ENCODE results near the gene SLC22A13.
A peak's percentile ranks its signal among the peaks of the same experiment; 100 is the strongest.
"Not testable (repeated sequence)": the region's sequence is repeated elsewhere in the genome, so short reads cannot be mapped to it uniquely, and the experiment has no call there.

The SLC22A13 gene

DNA sequence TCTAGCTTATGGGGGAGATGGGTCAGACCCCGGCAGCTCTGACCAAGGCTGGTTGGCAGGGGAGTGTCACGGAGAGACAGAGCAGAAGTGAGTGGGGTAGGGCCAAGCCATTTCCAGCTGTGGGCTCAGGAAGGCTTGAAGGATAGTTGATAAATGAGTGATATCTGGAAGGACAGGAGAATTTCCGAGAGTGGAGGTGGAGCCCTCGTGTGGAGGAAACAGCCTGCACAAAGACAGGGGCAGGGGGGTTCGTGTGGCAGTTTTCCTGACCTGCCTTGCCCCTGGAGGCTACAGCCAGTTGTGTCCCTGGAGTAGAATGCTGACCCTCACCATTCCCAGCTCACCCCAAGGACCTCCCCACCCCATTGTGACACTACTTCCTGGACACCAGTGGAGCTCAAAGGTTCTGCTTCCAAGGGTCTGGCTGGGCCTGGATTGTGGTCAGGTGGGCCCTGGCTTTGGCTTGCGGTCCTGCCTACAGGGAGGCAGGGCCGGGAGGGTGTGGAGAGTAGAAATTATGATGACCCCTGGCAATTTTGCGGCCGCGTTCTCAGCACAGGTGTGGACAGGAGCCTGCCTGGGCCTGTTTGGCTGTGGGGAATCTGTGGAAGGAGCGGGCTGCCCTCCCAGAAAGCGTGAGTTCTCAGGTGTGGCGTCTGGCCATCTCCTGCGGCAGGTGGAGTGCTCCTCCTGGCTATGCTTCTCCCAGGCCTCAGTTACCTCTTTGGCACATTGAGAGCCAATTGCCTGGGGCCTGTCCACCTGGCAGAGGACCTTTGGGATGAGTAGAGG, 16.5 kb downstream of the SLC22A13 start, which contains the start of gene SLC22A14:
SLC22A14 (plus strand) TSS at position 400 of the 792 bp plus-strand sequence. CDS start 23,733 bp downstream, outside the sequence.
- no peaks in the 10 kb centered on the region for H3K36me3 ChIP-seq (ENCODE audit: insufficient read depth, low read length)
- no peak within 1 kb of the TSS for H2AFZ ChIP-seq (ENCODE audit: low read length)
- no peak within 1 kb of the TSS for H3K9ac ChIP-seq (ENCODE audit: low read length)
- H3K4me2 ChIP-seq (ENCODE audit: low read length) = no peak within 1 kb of the TSS
- H3K79me2 ChIP-seq (ENCODE audit: insufficient read depth, low read length) = no peaks in the 10 kb centered on the region
- H3K4me3 ChIP-seq (ENCODE audit: low read depth, low read length, poor library complexity, severe bottlenecking) = no peak within 1 kb of the TSS
- H3K9me3 ChIP-seq (ENCODE audit: low read length) = no peaks in the 10 kb centered on the region
- H3K4me1 ChIP-seq (ENCODE audit: insufficient read depth, low read length, severe bottlenecking) = no peaks in the 10 kb centered on the region
- TF ChIP-seq, protein P1, sequence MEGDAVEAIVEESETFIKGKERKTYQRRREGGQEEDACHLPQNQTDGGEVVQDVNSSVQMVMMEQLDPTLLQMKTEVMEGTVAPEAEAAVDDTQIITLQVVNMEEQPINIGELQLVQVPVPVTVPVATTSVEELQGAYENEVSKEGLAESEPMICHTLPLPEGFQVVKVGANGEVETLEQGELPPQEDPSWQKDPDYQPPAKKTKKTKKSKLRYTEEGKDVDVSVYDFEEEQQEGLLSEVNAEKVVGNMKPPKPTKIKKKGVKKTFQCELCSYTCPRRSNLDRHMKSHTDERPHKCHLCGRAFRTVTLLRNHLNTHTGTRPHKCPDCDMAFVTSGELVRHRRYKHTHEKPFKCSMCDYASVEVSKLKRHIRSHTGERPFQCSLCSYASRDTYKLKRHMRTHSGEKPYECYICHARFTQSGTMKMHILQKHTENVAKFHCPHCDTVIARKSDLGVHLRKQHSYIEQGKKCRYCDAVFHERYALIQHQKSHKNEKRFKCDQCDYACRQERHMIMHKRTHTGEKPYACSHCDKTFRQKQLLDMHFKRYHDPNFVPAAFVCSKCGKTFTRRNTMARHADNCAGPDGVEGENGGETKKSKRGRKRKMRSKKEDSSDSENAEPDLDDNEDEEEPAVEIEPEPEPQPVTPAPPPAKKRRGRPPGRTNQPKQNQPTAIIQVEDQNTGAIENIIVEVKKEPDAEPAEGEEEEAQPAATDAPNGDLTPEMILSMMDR (IDR thresholded peaks at IDR 0.05; ENCODE audit: low read length) = peak; percentile 45
- no peak for TF ChIP-seq EZH2 (IDR thresholded peaks at IDR 0.05; ENCODE audit: borderline replicate concordance, low read length)
- H3F3A ChIP-seq (ENCODE audit: insufficient read depth, low read length) = no peaks in the 10 kb centered on the region
- no peaks in the 10 kb centered on the region for H3K9me2 ChIP-seq (ENCODE audit: low read depth, low read length)
- H4K20me1 ChIP-seq (ENCODE audit: insufficient read depth, low read length) = no peaks in the 10 kb centered on the region
- H3K27me3 ChIP-seq (ENCODE audit: insufficient read depth, low read length) = no peaks in the 10 kb centered on the region
- H3K27ac ChIP-seq (ENCODE audit: low read depth, low read length, poor library complexity, severe bottlenecking) = no peak within 1 kb of the TSS

DNA sequence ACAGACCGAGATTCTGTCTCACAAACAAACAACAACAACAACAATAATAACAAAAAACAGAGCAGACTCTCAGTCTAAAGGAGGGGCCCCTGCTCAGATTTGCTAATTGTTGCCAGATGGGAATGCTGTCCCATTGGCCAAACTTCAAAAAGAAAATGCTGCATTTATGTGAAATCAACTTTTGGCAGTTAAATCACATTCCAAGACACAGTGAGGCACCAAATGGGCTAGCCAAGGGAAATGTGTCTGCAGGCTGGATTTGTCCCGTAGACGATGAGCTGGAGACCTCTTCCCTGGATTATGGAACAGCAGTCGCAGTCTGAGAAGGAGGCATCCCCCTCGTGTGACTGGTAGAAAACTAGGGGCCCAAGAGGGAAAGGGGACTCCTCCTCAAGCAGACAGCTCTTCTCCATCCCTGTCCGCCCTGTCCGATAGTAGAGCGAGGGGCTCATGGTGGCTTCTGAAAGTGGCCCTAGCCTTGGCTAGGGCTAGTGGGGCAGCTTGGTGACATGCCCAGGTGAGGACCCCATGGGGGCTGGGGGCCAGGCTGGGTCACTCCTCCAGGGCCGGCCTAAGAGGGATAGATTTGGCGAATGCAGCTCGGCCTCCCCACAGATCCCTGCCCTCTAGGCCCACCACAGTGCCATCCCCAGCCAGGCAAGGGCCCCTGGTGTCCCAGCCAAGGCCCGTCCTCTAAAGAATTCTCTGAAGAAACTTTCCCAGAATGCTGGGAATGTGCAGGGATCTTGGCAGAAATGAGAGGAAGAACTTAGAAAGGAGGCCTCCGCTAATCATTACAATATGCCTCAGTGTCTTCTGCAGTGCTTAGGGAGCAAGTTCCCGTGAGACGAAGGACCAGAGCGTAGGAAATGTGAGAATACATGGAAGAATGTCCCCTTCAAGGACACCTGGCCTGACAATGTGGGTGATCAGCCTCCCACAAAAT, 18.5 kb downstream of the SLC22A13 start:
- no peaks in the 10 kb centered on the region for H3F3A ChIP-seq (ENCODE audit: insufficient read depth, low read length)
- H3K4me3 ChIP-seq (ENCODE audit: low read depth, low read length, poor library complexity, severe bottlenecking) = no peak overlapping the region
- no peaks in the 10 kb centered on the region for H3K36me3 ChIP-seq (ENCODE audit: insufficient read depth, low read length)
- H3K4me1 ChIP-seq (ENCODE audit: insufficient read depth, low read length, severe bottlenecking) = no peaks in the 10 kb centered on the region
- no peak overlapping the region for H3K27ac ChIP-seq (ENCODE audit: low read depth, low read length, poor library complexity, severe bottlenecking)
- H3K79me2 ChIP-seq (ENCODE audit: insufficient read depth, low read length) = no peaks in the 10 kb centered on the region
- no peak overlapping the region for H3K9ac ChIP-seq (ENCODE audit: low read length)
- H3K4me2 ChIP-seq (ENCODE audit: low read length) = no peak overlapping the region
- H3K9me3 ChIP-seq (ENCODE audit: low read length) = no peaks in the 10 kb centered on the region
- H4K20me1 ChIP-seq (ENCODE audit: insufficient read depth, low read length) = no peaks in the 10 kb centered on the region
- no peaks in the 10 kb centered on the region for H3K9me2 ChIP-seq (ENCODE audit: low read depth, low read length)
- H2AFZ ChIP-seq (ENCODE audit: low read length) = no peak overlapping the region
- TF ChIP-seq, protein P1 (IDR thresholded peaks at IDR 0.05; ENCODE audit: low read length) = no peak
- TF ChIP-seq EZH2 (IDR thresholded peaks at IDR 0.05; ENCODE audit: borderline replicate concordance, low read length) = no peak
- H3K27me3 ChIP-seq (ENCODE audit: insufficient read depth, low read length) = no peaks in the 10 kb centered on the region

DNA sequence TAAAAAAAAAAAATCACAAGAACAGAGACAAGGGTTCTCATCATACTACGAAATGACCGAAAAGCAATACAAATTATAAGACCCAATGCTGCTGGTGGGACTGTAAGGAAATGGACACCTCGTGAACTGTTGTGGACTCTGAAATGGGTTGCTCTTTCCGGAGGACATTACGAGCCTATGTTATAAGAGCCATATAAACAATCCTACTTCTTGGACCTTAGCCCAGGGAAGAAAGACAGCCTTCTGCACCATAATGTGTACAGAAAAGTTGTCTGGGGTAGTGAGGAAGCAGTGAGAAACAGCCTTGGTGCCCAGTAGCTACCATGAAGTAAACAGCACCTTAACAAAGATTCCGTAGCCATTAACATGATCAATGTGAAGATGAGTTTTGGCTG, 19.1 kb downstream of the SLC22A13 start:
- Histone ChIP-seq H3K27me3 (ENCODE audit: insufficient read depth, low read length) (no peaks in the 10 kb centered on the region), H3K27ac (ENCODE audit: low read depth, low read length, poor library complexity, severe bottlenecking) (no peak overlapping the region), H2AFZ (ENCODE audit: low read length) (no peak overlapping the region), H3K9me3 (ENCODE audit: low read length) (no peaks in the 10 kb centered on the region), H3K9ac (ENCODE audit: low read length) (no peak overlapping the region), H3K4me2 (ENCODE audit: low read length) (no peak overlapping the region), H4K20me1 (ENCODE audit: insufficient read depth, low read length) (no peaks in the 10 kb centered on the region), H3K4me3 (ENCODE audit: low read depth, low read length, poor library complexity, severe bottlenecking) (no peak overlapping the region), H3K79me2 (ENCODE audit: insufficient read depth, low read length) (no peaks in the 10 kb centered on the region), H3K36me3 (ENCODE audit: insufficient read depth, low read length) (no peaks in the 10 kb centered on the region), H3F3A (ENCODE audit: insufficient read depth, low read length) (no peaks in the 10 kb centered on the region), H3K4me1 (ENCODE audit: insufficient read depth, low read length, severe bottlenecking) (no peaks in the 10 kb centered on the region), H3K9me2 (ENCODE audit: low read depth, low read length) (no peaks in the 10 kb centered on the region)
- no peak for TF ChIP-seq EZH2 (IDR thresholded peaks at IDR 0.05; ENCODE audit: borderline replicate concordance, low read length)
- TF ChIP-seq, protein P1 (IDR thresholded peaks at IDR 0.05; ENCODE audit: low read length) = no peak

DNA sequence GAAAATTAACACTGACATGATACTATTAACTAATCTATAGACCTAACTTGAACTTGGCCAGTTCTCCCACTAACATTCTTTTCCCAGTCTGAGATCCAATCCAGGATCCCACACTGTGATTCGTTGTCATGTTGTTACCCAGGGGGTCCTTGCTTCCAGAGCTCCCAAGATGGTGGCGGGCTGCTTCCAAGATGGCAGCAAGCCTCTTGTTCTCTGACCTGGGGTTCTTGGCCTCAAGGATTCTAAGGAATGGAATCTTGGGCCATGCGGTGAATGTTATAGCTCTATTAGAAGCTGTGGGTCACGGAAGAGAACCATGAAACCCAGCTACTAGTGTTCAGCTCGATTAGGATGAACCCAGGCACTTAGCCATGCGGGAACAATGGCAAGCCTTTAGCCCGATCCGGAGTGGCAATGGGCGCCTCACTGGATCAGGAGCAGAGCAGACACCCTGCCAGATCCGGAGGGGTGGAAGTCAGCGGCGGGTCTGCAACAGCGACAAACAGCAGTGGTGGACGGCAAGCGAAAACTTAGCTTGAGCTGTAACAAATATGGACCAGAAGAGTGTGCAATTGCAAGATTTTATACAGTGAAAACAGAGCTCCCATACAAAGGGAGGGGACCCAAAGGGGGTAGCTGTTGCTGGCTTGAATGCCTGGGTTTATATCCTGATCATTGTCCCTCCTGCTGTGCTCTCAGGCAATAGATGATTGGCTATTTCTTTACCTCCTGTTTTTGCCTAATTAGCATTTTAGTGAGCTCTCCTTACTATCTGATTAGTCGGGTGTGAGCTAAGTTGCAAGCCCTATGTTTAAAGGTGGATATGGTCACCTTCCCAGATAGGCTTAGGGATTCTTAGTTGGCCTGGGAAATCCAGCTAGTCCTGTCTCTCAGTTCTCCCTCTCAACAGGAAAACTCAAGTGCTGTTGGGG, 23.9 kb downstream of the SLC22A13 start:
- not testable (repeated sequence) for H3K27ac ChIP-seq (ENCODE audit: low read depth, low read length, poor library complexity, severe bottlenecking); H3K27me3 ChIP-seq (ENCODE audit: insufficient read depth, low read length); H3K36me3 ChIP-seq (ENCODE audit: insufficient read depth, low read length); H2AFZ ChIP-seq (ENCODE audit: low read length); H3F3A ChIP-seq (ENCODE audit: insufficient read depth, low read length); H3K9ac ChIP-seq (ENCODE audit: low read length); H3K4me1 ChIP-seq (ENCODE audit: insufficient read depth, low read length, severe bottlenecking); H3K9me3 ChIP-seq (ENCODE audit: low read length); H3K4me3 ChIP-seq (ENCODE audit: low read depth, low read length, poor library complexity, severe bottlenecking); H3K79me2 ChIP-seq (ENCODE audit: insufficient read depth, low read length); H4K20me1 ChIP-seq (ENCODE audit: insufficient read depth, low read length); H3K4me2 ChIP-seq (ENCODE audit: low read length); H3K9me2 ChIP-seq (ENCODE audit: low read depth, low read length)

All from OCI-LY1 (cell line).